Measurements from ENCODE around the gene GPI.

GPI gene

DNA sequence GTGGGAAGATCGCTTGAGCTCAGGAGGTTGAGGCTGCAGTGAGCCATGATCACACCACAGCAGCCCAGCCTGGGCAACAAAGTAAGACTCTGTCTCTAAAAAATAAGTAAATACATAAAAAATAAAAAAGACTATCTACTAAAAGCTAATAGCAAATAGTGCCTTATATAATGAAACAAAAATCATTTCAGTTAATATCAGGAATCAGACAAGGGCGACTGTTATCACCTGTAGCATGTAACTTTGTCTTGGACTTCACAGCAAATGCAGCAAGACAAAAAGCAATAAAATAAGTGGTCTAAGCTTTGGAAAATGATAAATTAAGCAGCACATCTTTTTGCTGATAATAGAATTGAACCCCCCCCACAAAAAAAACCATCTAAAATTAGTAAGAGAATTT lies 21.2 kb upstream of the GPI start:
- TF ChIP-seq CTCF (IDR thresholded peaks at IDR 0.05) = no peak
- Mint-ChIP-seq H3K4me3 (no peak overlapping the region), H3K27me3 (ENCODE audit: low read depth, poor library complexity) (peaks cover 4% of the 10 kb centered on the region), H3K27ac (no peak overlapping the region), H3K9me3 (peaks cover 7% of the 10 kb centered on the region), H3K4me1 (no peaks in the 10 kb centered on the region), H3K36me3 (ENCODE audit: low read depth) (peaks cover 72% of the 10 kb centered on the region)
- no peak for DNase-seq

DNA sequence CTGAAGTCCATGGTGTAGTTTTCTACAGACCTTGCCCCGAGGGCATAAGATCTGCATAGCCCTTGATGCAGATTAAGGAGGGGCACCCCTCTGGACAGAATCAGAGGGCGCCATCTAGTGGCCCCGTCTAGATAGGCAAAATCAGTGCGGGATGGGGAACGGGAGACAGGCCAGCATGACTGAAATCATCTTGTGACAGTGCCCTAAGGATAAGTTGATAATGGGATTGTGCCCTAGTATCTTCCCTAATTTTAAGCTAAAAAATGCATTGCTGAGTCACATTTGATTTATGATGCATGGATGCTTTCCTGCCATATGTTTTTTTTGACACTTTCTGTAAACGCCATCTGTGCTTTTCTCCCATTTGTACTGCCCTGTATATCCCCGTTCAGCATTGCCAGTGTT lies 19.0 kb upstream of the GPI start:
- peak; percentile 71 for DNase-seq
- Mint-ChIP-seq H3K9me3 (peaks cover 7% of the 10 kb centered on the region), H3K27ac (no peak overlapping the region), H3K36me3 (ENCODE audit: low read depth) (peaks cover 76% of the 10 kb centered on the region), H3K4me1 (no peaks in the 10 kb centered on the region), H3K4me3 (no peak overlapping the region), H3K27me3 (ENCODE audit: low read depth, poor library complexity) (peaks cover 2% of the 10 kb centered on the region)
- peak; percentile 71 for TF ChIP-seq CTCF (IDR thresholded peaks at IDR 0.05)

DNA sequence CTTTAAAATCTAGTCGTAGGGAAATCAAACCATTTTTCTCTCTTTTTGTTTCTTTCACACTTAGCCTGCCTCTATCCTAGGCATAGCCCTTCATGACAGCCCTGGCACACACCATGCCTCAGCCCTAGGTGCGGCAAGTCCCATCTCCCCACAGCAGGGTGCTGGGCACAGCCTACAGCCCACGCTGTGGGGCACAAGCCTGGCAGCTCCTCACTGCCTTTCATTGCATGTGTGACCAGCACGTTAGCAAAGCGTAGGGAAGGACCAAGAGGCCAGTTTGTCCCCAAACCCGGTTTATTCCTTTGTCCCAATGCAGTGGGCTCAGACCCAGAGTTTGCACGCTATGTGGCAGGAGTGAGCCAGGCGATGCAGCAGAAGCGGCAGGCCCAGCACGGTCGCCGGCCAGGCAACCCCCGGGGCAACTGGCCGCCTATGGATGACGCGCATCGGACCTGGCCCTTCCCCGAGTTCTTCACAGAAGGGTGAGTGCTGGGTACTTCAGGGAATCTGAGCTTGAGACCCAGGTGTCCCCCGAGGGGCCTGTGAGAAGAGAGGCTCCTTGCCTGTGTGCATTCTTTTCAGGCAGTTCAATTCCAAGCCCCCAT lies 17.3 kb upstream of the GPI start:
- Mint-ChIP-seq H3K9me3 (peaks cover 7% of the 10 kb centered on the region), H3K4me1 (no peaks in the 10 kb centered on the region), H3K36me3 (ENCODE audit: low read depth) (peaks cover 62% of the 10 kb centered on the region), H3K4me3 (no peak overlapping the region), H3K27me3 (ENCODE audit: low read depth, poor library complexity) (no peaks in the 10 kb centered on the region), H3K27ac (no peak overlapping the region)
- DNase-seq = no peak
- TF ChIP-seq CTCF (IDR thresholded peaks at IDR 0.05) = no peak

DNA sequence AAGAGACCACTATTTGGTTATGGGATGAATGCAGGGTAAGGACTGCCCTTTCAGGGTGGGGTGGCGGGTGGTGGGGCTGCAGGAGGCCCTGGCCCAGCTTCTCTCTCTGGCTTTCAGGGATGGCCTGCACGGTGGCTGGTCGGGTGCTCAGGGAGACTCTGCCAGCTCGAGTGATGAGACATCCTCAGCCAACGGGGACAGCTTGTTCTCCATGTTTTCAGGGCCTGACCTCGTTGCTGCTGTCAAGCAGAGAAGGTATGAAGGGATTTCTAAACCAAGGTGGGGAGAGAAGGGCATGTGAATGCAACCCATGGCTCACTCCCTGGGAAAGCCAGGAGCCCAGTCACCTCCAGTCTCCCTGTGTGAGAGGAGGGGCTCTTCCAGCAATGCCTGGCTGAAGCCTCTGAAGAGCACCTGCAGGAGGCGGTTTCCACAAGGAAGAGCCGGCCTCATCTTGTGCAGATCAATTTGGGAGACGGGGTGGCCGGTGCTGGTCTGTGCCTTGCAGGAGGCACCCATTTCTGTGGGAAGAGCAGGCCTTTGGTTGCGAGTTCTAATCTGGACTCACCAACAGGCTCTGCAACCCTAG lies 16.0 kb upstream of the GPI start:
- no peaks in the 10 kb centered on the region for H3K27me3 Mint-ChIP-seq (ENCODE audit: low read depth, poor library complexity)
- no peak overlapping the region for H3K4me3 Mint-ChIP-seq
- peaks cover 55% of the 10 kb centered on the region for H3K36me3 Mint-ChIP-seq (ENCODE audit: low read depth)
- no peaks in the 10 kb centered on the region for H3K4me1 Mint-ChIP-seq
- no peak for DNase-seq
- H3K27ac Mint-ChIP-seq = no peak overlapping the region
- H3K9me3 Mint-ChIP-seq = peaks cover 7% of the 10 kb centered on the region
- no peak for TF ChIP-seq CTCF (IDR thresholded peaks at IDR 0.05)

DNA sequence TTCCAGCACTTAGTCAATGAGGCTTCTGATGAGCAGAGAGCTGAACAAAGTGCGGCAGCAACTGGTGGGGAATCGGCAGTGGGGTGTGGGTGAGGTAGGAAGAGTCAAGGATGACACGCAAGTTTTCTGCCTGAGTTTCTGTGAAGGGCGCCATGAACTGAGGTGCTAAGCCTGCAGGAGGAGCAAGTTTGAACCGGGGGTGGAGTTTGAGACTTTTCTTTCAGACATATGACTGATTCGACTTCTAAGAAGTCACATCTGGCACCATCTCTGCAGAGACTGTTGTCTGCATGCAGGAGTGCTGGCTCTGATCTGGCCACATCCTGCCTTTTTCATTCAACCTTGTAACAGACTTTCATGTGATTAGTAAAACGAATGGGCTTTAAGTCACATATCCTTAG lies 14.8 kb upstream of the GPI start:
- no peak for TF ChIP-seq CTCF (IDR thresholded peaks at IDR 0.05)
- peak overlapping the region; percentile 11 for H3K27ac Mint-ChIP-seq
- no peaks in the 10 kb centered on the region for H3K27me3 Mint-ChIP-seq (ENCODE audit: low read depth, poor library complexity)
- DNase-seq = no peak
- H3K4me1 Mint-ChIP-seq = no peaks in the 10 kb centered on the region
- H3K9me3 Mint-ChIP-seq = peaks cover 7% of the 10 kb centered on the region
- H3K4me3 Mint-ChIP-seq = no peak overlapping the region
- H3K36me3 Mint-ChIP-seq (ENCODE audit: low read depth) = peaks cover 53% of the 10 kb centered on the region

DNA sequence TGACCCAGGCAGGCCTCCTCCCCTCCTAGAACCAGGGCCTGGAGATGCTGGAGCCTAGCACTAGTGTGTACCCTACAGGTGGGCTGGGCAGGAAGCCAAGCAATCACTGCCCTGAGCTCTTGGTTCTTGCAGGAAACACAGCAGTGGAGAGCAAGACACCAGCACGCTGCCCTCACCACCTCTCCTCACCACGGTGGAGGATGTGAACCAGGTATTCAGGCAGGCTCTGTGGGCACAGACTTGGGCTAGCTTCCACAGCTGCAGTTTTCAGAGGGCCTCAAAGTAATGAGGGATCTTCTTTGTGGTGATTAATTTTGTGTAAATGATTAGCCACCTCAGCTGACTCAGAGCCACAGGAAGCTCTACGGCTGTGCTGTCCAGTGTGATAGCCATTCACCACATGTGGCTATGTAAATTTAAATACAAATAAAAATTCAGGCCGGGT lies 13.6 kb upstream of the GPI start:
- no peaks in the 10 kb centered on the region for H3K4me1 Mint-ChIP-seq
- no peak overlapping the region for H3K27ac Mint-ChIP-seq
- DNase-seq = no peak
- no peak for TF ChIP-seq CTCF (IDR thresholded peaks at IDR 0.05)
- peaks cover 46% of the 10 kb centered on the region for H3K36me3 Mint-ChIP-seq (ENCODE audit: low read depth)
- H3K4me3 Mint-ChIP-seq = no peak overlapping the region
- H3K27me3 Mint-ChIP-seq (ENCODE audit: low read depth, poor library complexity) = no peaks in the 10 kb centered on the region
- no peaks in the 10 kb centered on the region for H3K9me3 Mint-ChIP-seq
